OCI-LY7 (cell line): ENCODE measurements around the gene C19orf67.

Experiments
- CTCF ChIP-seq: fragments of 200-600 bp; sonication (generic); conservative IDR thresholded peaks from 2 replicates; pipeline ENCODE4 v1.5.1; 2014; ENCODE audit warnings: mild to moderate bottlenecking, antibody characterized with exemption, low read length, moderate library complexity, mixed read lengths
- EZH2phosphoT487 ChIP-seq: fragments of 200-600 bp; sonication (generic); IDR thresholded peaks from 2 replicates; pipeline ENCODE4 v1.6.1; 2018; ENCODE audit warnings: low read depth, borderline replicate concordance, mild to moderate bottlenecking, mixed run types, antibody characterized with exemption, low read length, moderate library complexity, mixed read lengths

GRCh38 chr19:14061751-14062557, 23.6 kb downstream of the C19orf67 start, which contains the start of gene PALM3:
- TF ChIP-seq CTCF (no peak), EZH2phosphoT487 (no peak)
